ENCODE measurements around the gene IL31RA. TPM values are rescaled to one million over a fixed set of nuclear protein-coding genes. Genes with fewer than 3 reads are reported as not detected.
A peak's percentile ranks its signal among the peaks of the same experiment; 100 is the strongest.

The IL31RA gene
- total and polyA plus RNA-seq, 2 of the 13 experiments (the other 11 are each of a cell fraction or from before 2014, with no cell fraction given) = not detected

GRCh38 chr5:55899344-55899743, 48.2 kb downstream of the IL31RA start:
- H3K27ac ChIP-seq (ENCODE audit: extremely low read length, insufficient read depth, low read length) = no peak overlapping the region
- in situ Hi-C loops (cut with HindIII; ENCODE audit: extremely low pct_ligation_motif_present, low pct_unique_long_range_greater_than_20kb) = no loop called here
- peaks cover 0 to 3% of the 10 kb centered on the region in 2 experiments; a peak in 1 of 5 replicates for H3K27me3 ChIP-seq (ENCODE audit: control insufficient read depth in 1 of 2, insufficient read depth in 2 of 2, low read length in 2 of 2)
- no peak overlapping the region for H3K9ac ChIP-seq (ENCODE audit: insufficient read depth, low read depth, low read length)
- ATAC-seq (peak; percentile 63), DNase-seq (ENCODE audit: low spot score) (no peak), FAIRE-seq (no peak)
- H3K4me3 ChIP-seq (replicated peaks in 1 of 3; ENCODE audit: insufficient read depth in 1 of 3, low read depth in 2 of 3, low read length in 3 of 3) = no peak overlapping the region
- H4K20me1 ChIP-seq (ENCODE audit: insufficient read depth, low read length) = no peaks in the 10 kb centered on the region
- peaks cover 12% of the 10 kb centered on the region for H3K4me1 ChIP-seq (ENCODE audit: insufficient read depth, low read length)
- H2AFZ ChIP-seq (ENCODE audit: low read length) = no peak overlapping the region
- ChIA-PET CTCF (ENCODE audit: low intra/inter-chr PET ratio, low total read pairs) (no interaction called here), POLR2A (no interaction called here)
- BruUV-seq (replicated peaks) = no TSS peak
- 46% methylated on average over 5 of the region's 6 CpGs for WGBS (ENCODE audit: low lambda C conversion rate)
- H3K9me3 ChIP-seq (ENCODE audit: low read length) = no peaks in the 10 kb centered on the region
- intact Hi-C loops (cut with micrococcal nuclease; ENCODE audit: unreplicated experiment) = no loop called here
- no peaks in the 10 kb centered on the region for H3K36me3 ChIP-seq (replicated peaks in 1 of 2; ENCODE audit: control insufficient read depth in 1 of 2, insufficient read depth in 2 of 2, low read length in 2 of 2)
- no peak for TF ChIP-seq ELF4 (CRISPR knock-in tag; IDR thresholded peaks at IDR 0.05; ENCODE audit: borderline replicate concordance)
- 0 out of 2 replicates have a peak, but pooled peaks have one; percentile 23 for TF ChIP-seq FOSL2 (CRISPR knock-in tag; IDR thresholded peaks at IDR 0.05)
- TF ChIP-seq, protein P1, sequence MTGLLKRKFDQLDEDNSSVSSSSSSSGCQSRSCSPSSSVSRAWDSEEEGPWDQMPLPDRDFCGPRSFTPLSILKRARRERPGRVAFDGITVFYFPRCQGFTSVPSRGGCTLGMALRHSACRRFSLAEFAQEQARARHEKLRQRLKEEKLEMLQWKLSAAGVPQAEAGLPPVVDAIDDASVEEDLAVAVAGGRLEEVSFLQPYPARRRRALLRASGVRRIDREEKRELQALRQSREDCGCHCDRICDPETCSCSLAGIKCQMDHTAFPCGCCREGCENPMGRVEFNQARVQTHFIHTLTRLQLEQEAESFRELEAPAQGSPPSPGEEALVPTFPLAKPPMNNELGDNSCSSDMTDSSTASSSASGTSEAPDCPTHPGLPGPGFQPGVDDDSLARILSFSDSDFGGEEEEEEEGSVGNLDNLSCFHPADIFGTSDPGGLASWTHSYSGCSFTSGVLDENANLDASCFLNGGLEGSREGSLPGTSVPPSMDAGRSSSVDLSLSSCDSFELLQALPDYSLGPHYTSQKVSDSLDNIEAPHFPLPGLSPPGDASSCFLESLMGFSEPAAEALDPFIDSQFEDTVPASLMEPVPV (CRISPR knock-in tag; IDR thresholded peaks at IDR 0.05) = no peak
- no peak for TF ChIP-seq SSRP1 (CRISPR knock-in tag; IDR thresholded peaks at IDR 0.05)
- H3K4me2 ChIP-seq (ENCODE audit: low read depth, low read length) = no peak overlapping the region
- H3K79me2 ChIP-seq (ENCODE audit: insufficient read depth, low read length) = no peaks in the 10 kb centered on the region

DNA sequence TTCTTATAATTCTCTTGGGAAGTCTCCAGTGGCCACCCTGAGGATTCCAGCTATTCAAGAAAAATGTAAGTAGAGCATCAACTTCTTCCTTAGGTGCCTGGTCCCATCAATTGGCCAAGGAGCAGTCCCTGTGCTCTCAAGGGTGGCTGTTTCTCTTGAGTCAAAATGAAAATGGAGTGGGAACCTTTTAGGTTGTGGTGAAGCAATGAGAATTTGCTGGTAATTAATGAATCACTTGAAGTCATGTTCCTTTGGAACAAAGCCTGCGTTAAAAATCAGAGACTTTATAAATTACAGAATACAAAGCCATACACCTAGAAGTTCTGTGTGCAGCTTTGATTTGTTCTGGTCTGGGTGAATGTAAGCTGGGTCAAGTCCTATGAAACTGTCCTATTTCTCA, 48.9 kb downstream of the IL31RA start:
- Histone ChIP-seq H3K79me2 (ENCODE audit: insufficient read depth, low read length) (no peaks in the 10 kb centered on the region), H3K27me3 (ENCODE audit: control insufficient read depth in 1 of 2, insufficient read depth in 2 of 2, low read length in 2 of 2) (peaks cover 0 to 3% of the 10 kb centered on the region in 2 experiments; a peak in 1 of 5 replicates), H3K9me3 (ENCODE audit: low read length) (no peaks in the 10 kb centered on the region), H3K4me2 (ENCODE audit: low read depth, low read length) (no peak overlapping the region), H2AFZ (ENCODE audit: low read length) (no peak overlapping the region), H4K20me1 (ENCODE audit: insufficient read depth, low read length) (no peaks in the 10 kb centered on the region), H3K36me3 (replicated peaks in 1 of 2; ENCODE audit: control insufficient read depth in 1 of 2, insufficient read depth in 2 of 2, low read length in 2 of 2) (no peaks in the 10 kb centered on the region), H3K9ac (ENCODE audit: insufficient read depth, low read depth, low read length) (no peak overlapping the region), H3K4me1 (ENCODE audit: insufficient read depth, low read length) (peaks cover 12% of the 10 kb centered on the region), H3K27ac (ENCODE audit: extremely low read length, insufficient read depth, low read length) (no peak overlapping the region), H3K4me3 (replicated peaks in 1 of 3; ENCODE audit: insufficient read depth in 1 of 3, low read depth in 2 of 3, low read length in 3 of 3) (no peak overlapping the region)
- in situ Hi-C loops (cut with HindIII; ENCODE audit: extremely low pct_ligation_motif_present, low pct_unique_long_range_greater_than_20kb) = no loop called here
- DNase-seq (ENCODE audit: low spot score) (no peak), FAIRE-seq (no peak), ATAC-seq (no peak)
- WGBS (ENCODE audit: low lambda C conversion rate) = 79% methylated on average over 1 of the region's 1 CpG
- BruUV-seq (replicated peaks) = no TSS peak
- POLR2A ChIA-PET = no interaction called here
- CTCF ChIA-PET (ENCODE audit: low intra/inter-chr PET ratio, low total read pairs) = no interaction called here
- intact Hi-C loops (cut with micrococcal nuclease; ENCODE audit: unreplicated experiment) = no loop called here
- TF ChIP-seq MEIS2 (CRISPR knock-in tag; IDR thresholded peaks at IDR 0.05) (no peak), ZBTB38 (CRISPR knock-in tag; IDR thresholded peaks at IDR 0.05) (no peak), MAFF (IDR thresholded peaks at IDR 0.05; ENCODE audit: low read depth, low read length) (no peak), FOSL2 (CRISPR knock-in tag; IDR thresholded peaks at IDR 0.05) (no peak), RFX3 (CRISPR knock-in tag; IDR thresholded peaks at IDR 0.05) (no peak), SMAD9 (CRISPR knock-in tag; IDR thresholded peaks at IDR 0.05) (no peak), HOMEZ (CRISPR knock-in tag; IDR thresholded peaks at IDR 0.05; ENCODE audit: low read depth) (no peak)
- TF ChIP-seq, protein P2, sequence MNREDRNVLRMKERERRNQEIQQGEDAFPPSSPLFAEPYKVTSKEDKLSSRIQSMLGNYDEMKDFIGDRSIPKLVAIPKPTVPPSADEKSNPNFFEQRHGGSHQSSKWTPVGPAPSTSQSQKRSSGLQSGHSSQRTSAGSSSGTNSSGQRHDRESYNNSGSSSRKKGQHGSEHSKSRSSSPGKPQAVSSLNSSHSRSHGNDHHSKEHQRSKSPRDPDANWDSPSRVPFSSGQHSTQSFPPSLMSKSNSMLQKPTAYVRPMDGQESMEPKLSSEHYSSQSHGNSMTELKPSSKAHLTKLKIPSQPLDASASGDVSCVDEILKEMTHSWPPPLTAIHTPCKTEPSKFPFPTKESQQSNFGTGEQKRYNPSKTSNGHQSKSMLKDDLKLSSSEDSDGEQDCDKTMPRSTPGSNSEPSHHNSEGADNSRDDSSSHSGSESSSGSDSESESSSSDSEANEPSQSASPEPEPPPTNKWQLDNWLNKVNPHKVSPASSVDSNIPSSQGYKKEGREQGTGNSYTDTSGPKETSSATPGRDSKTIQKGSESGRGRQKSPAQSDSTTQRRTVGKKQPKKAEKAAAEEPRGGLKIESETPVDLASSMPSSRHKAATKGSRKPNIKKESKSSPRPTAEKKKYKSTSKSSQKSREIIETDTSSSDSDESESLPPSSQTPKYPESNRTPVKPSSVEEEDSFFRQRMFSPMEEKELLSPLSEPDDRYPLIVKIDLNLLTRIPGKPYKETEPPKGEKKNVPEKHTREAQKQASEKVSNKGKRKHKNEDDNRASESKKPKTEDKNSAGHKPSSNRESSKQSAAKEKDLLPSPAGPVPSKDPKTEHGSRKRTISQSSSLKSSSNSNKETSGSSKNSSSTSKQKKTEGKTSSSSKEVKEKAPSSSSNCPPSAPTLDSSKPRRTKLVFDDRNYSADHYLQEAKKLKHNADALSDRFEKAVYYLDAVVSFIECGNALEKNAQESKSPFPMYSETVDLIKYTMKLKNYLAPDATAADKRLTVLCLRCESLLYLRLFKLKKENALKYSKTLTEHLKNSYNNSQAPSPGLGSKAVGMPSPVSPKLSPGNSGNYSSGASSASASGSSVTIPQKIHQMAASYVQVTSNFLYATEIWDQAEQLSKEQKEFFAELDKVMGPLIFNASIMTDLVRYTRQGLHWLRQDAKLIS (CRISPR knock-in tag; IDR thresholded peaks at IDR 0.05) = no peak
- TF ChIP-seq, protein P3, sequence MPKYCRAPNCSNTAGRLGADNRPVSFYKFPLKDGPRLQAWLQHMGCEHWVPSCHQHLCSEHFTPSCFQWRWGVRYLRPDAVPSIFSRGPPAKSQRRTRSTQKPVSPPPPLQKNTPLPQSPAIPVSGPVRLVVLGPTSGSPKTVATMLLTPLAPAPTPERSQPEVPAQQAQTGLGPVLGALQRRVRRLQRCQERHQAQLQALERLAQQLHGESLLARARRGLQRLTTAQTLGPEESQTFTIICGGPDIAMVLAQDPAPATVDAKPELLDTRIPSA (CRISPR knock-in tag; IDR thresholded peaks at IDR 0.05; ENCODE audit: borderline replicate concordance) = no peak

Data from HepG2 (cell line).